GM12874 (cell line): ENCODE measurements around the gene HEG1.

Source experiments
- CTCF ChIP-seq: IDR thresholded peaks from 2 replicates; pipeline ENCODE4 v1.5.1; 2011; ENCODE audit warnings: low read depth, mild to moderate bottlenecking, control low read depth, low read length, moderate library complexity; ENCODE audit not compliant: insufficient read depth

HEG1 gene

GRCh38 chr3:124978627-124979026 lies 77.2 kb downstream of the HEG1 start:
- no peak for TF ChIP-seq CTCF

- no peak for TF ChIP-seq CTCF
Measured at GRCh38 chr3:124976383-124976782, 79.4 kb downstream of the HEG1 start.

GRCh38 chr3:124974691-124975090 lies 81.1 kb downstream of the HEG1 start:
- no peak for TF ChIP-seq CTCF

GRCh38 chr3:124973290-124973689 lies 82.5 kb downstream of the HEG1 start:
- no peak for TF ChIP-seq CTCF

- no peak for TF ChIP-seq CTCF
Measured at GRCh38 chr3:124972457-124972856, 83.3 kb downstream of the HEG1 start.

GRCh38 chr3:124969963-124970722 lies 85.7 kb downstream of the HEG1 start:
- no peak for TF ChIP-seq CTCF

GRCh38 chr3:124969190-124969589 lies 86.6 kb downstream of the HEG1 start:
- no peak for TF ChIP-seq CTCF
